Measurements from ENCODE around the gene RIC8B.
"Not testable (repeated sequence)": the region's sequence is repeated elsewhere in the genome, so short reads cannot be mapped to it uniquely, and the experiment has no call there.

Gene RIC8B

GRCh38 chr12:106907411-106907810 is 132.9 kb downstream of the RIC8B start:
- DNase-seq: no peak

GRCh38 chr12:106907846-106908245 is 133.4 kb downstream of the RIC8B start:
- no peak for DNase-seq

GRCh38 chr12:106908561-106908960 is 134.1 kb downstream of the RIC8B start:
- no peak for DNase-seq

GRCh38 chr12:106910202-106910601 is 135.7 kb downstream of the RIC8B start:
- DNase-seq: no peak

GRCh38 chr12:106911581-106911980 is 137.1 kb downstream of the RIC8B start:
- DNase-seq: no peak

- no peak for DNase-seq
Measured at GRCh38 chr12:106913456-106913855, 139.0 kb downstream of the RIC8B start.

GRCh38 chr12:106914796-106915634 is 140.5 kb downstream of the RIC8B start:
- DNase-seq: no peak

GRCh38 chr12:106915635-106916026 is 141.1 kb downstream of the RIC8B start:
- DNase-seq: no peak

GRCh38 chr12:106917503-106917902 is 143.0 kb downstream of the RIC8B start:
- DNase-seq: no peak

GRCh38 chr12:106918746-106919145 is 144.3 kb downstream of the RIC8B start:
- no peak for DNase-seq

GRCh38 chr12:106919910-106920544 is 145.5 kb downstream of the RIC8B start:
- no peak for DNase-seq

GRCh38 chr12:106921976-106922375 is 147.5 kb downstream of the RIC8B start:
- not testable (repeated sequence) for DNase-seq

- DNase-seq: not testable (repeated sequence)
Measured at GRCh38 chr12:106923594-106923993, 149.1 kb downstream of the RIC8B start.

GRCh38 chr12:106924268-106924861 is 149.9 kb downstream of the RIC8B start:
- DNase-seq: no peak

- DNase-seq: no peak
Measured at GRCh38 chr12:106926657-106927056, 152.2 kb downstream of the RIC8B start.

GRCh38 chr12:106934277-106934676 is 159.8 kb downstream of the RIC8B start:
- DNase-seq: no peak
